H1 (cell line): ENCODE data around the gene WWC1.

ENCODE experiments used
- ATF3 ChIP-seq: IDR thresholded peaks from 2 replicates; pipeline ENCODE4 v1.6.1; 2011; ENCODE audit warnings: low read depth, mild to moderate bottlenecking, low read length; ENCODE audit not compliant: insufficient read depth
- CTCF ChIP-seq, 3 experiments: IDR thresholded peaks; 1 replicate in 2 of 3; 2 replicates in 1 of 3; pipeline versions ENCODE4 v1.5.1 to v1.6.1; 2011; ENCODE audit warnings: low read length in 3 of 3, mild to moderate bottlenecking in 3 of 3, inconsistent platforms in 2 of 3, low read depth in 1 of 3, moderate library complexity in 1 of 3; ENCODE audit not compliant: insufficient read depth in 1 of 3; ENCODE audit errors: control extremely low read depth in 1 of 3
- POLR2A ChIP-seq, 2 experiments: IDR thresholded peaks; 1 replicate in 1 of 2; 2 replicates in 1 of 2; pipeline ENCODE4 v1.6.1; 2011; ENCODE audit warnings: low read depth in 2 of 2, low read length in 2 of 2, mild to moderate bottlenecking in 2 of 2; ENCODE audit errors: control extremely low read depth in 1 of 2
- TF ChIP-seq, protein P1 (sequence below): IDR thresholded peaks from 2 replicates; pipeline ENCODE4 v1.6.1; 2011; ENCODE audit warnings: low read length, improper control_type of control experiment

GRCh38 chr5:168464214-168464613, 172.8 kb downstream of the WWC1 start:
- TF ChIP-seq ATF3 (no peak), CTCF (IDR thresholded peaks at IDR 0.05; ENCODE audit: control extremely low read depth in 1 of 3, insufficient read depth in 1 of 3, low read depth in 1 of 3, low read length in 3 of 3) (no peak), POLR2A (IDR thresholded peaks at IDR 0.05; ENCODE audit: control extremely low read depth in 1 of 2, low read depth in 2 of 2, low read length in 2 of 2) (no peak)
- TF ChIP-seq, protein P1, sequence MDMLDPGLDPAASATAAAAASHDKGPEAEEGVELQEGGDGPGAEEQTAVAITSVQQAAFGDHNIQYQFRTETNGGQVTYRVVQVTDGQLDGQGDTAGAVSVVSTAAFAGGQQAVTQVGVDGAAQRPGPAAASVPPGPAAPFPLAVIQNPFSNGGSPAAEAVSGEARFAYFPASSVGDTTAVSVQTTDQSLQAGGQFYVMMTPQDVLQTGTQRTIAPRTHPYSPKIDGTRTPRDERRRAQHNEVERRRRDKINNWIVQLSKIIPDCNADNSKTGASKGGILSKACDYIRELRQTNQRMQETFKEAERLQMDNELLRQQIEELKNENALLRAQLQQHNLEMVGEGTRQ: no peak
